PC-9 (cell line): ENCODE measurements around the gene CA12. TPM values are rescaled to one million over a fixed set of nuclear protein-coding genes. Genes with fewer than 3 reads are reported as not detected.

Experiments
- BruUV-seq: library from RNA; stranded (reverse); fragments of 400-500 nt; replicated peaks from 2 replicates; lab custom pipeline; 2021; lab: Mats Ljungman, UMichigan
- CTCF ChIA-PET: fragments of 300-600 bp; sonication (Branson Sonifier 250); formaldehyde crosslinking; loops from one replicate; lab custom pipeline; 2022; ENCODE audit warnings: antibody characterized with exemption; lab: Charles Lee
- POLR2A ChIA-PET: fragments of 300-600 bp; sonication (Branson Sonifier 250); formaldehyde crosslinking; loops from one replicate; lab custom pipeline; 2022; ENCODE audit warnings: antibody characterized with exemption; ENCODE audit not compliant: unreplicated experiment; lab: Charles Lee
- DNase-seq, 2 experiments: peaks; one replicate each; pipeline versions ENCODE4 v3.0.0 to v3.0.0-alpha.2; 2015 to 2022; ENCODE audit warnings: mixed read lengths in 1 of 2
- H2AFZ ChIP-seq: fragments of 200-600 bp; sonication (generic); 2 replicates; pipeline ENCODE4 v1.8.1; 2017; ENCODE audit warnings: antibody characterized with exemption
- H3F3A ChIP-seq: fragments of 200-600 bp; sonication (generic); 2 replicates; pipeline ENCODE4 v1.8.1; 2017; ENCODE audit warnings: antibody characterized with exemption, mild to moderate bottlenecking, low read depth; ENCODE audit not compliant: insufficient read depth
- H3K27ac ChIP-seq: fragments of 200-600 bp; sonication (generic); 2 replicates; pipeline ENCODE4 v1.6.1; 2016; ENCODE audit warnings: mixed run types
- H3K27me3 ChIP-seq: fragments of 200-600 bp; sonication (generic); 2 replicates; pipeline ENCODE4 v1.6.1; 2016; ENCODE audit warnings: low read depth, mixed run types; ENCODE audit not compliant: insufficient read depth
- H3K36me3 ChIP-seq: fragments of 200-600 bp; sonication (generic); 2 replicates; pipeline ENCODE4 v1.6.1; 2016; ENCODE audit warnings: low read depth, mixed run types
- H3K4me1 ChIP-seq: fragments of 200-600 bp; sonication (generic); replicated peaks from 2 replicates; pipeline ENCODE4 v1.6.1; 2016; ENCODE audit warnings: mixed run types; ENCODE audit not compliant: insufficient read depth
- H3K4me2 ChIP-seq: fragments of 200-600 bp; sonication (generic); 2 replicates; pipeline ENCODE4 v1.6.1; 2017; ENCODE audit warnings: mixed run types
- H3K4me3 ChIP-seq: fragments of 200-600 bp; sonication (generic); 2 replicates; pipeline ENCODE4 v1.6.1; 2016; ENCODE audit warnings: mixed run types
- H3K79me2 ChIP-seq: fragments of 200-600 bp; sonication (generic); 2 replicates; pipeline ENCODE4 v1.6.1; 2017; ENCODE audit warnings: low read depth, mixed run types
- H3K9me2 ChIP-seq: fragments of 200-600 bp; sonication (generic); 2 replicates; pipeline ENCODE4 v1.8.1; 2017; ENCODE audit warnings: mild to moderate bottlenecking; ENCODE audit not compliant: insufficient read depth
- H3K9me3 ChIP-seq: fragments of 200-600 bp; sonication (generic); 2 replicates; pipeline ENCODE4 v1.8.1; 2016; ENCODE audit warnings: low read depth; ENCODE audit not compliant: insufficient read depth
- H4K20me1 ChIP-seq: fragments of 200-600 bp; sonication (generic); 2 replicates; pipeline ENCODE4 v1.8.1; 2017; ENCODE audit not compliant: insufficient read depth
- EZH2 ChIP-seq: fragments of 200-600 bp; sonication (generic); IDR thresholded peaks from 2 replicates; pipeline ENCODE4 v1.8.0; 2017; ENCODE audit warnings: antibody characterized with exemption, low read depth
- intact Hi-C: fragments of 100-400 bp; cut with micrococcal nuclease; formaldehyde crosslinking; loops from one replicate; pipeline ENCODE4 v1.10.0; 2022; ENCODE audit not compliant: unreplicated experiment
- total RNA-seq: library from RNA; stranded (reverse); gene quantifications from 2 replicates; pipeline ENCODE4 v1.2.3, GENCODE V29; 2021
- TF ChIP-seq, protein P1 (sequence below): fragments of 200-600 bp; sonication (generic); conservative IDR thresholded peaks from 2 replicates; pipeline ENCODE4 v1.6.1; 2017; ENCODE audit warnings: mixed run types, antibody characterized with exemption, mild to moderate bottlenecking, moderate library complexity

CA12 gene
- total RNA-seq, 1 experiment from 2014 or later = 4.6 TPM

DNA sequence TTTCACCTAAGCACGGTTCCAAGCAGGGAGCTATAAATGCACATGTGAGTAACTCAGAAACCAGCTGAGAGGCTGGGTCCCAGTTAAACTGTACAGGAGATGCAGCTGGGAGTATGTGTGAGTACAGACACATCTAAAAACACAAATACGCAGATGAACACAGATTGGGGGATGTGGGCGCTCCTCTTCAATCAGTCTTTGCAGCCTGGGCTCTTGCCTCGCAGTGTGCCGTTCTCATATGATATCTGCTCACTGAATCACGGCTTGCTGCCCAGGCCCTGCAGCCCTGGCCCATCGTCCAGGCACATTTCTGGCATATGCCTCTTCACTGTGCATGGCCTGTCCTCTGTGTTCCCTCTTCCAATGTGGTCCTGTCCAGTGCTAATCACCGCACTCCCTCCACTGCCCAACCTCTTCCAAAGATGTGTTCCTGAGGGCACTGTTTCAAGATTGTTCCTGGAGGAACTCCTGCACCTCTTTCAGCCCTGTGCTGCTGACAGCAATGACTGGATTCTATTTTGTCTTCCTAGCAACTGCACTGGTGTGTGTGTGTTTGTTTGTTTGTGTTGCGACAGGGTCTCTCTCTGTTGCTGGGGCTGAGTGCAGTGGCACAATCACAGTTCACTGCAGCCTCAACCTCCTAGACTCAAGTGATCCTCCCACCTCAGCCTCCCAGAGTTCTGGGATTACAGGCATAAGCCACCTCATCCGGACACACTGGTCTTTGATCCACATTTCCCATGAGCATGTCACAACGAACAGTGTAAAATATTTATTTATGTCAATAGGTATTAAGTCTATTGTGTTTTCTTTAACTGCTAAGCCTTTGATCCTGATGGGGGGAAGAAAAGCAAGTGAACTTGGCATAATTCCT, 17.0 kb downstream of the CA12 start:
- ChIA-PET CTCF (no interaction called here), POLR2A (no interaction called here)
- Histone ChIP-seq H3K79me2 (no peaks in the 10 kb centered on the region), H3F3A (peaks cover 11% of the 10 kb centered on the region; the same call in 1 of the 2 replicates), H2AFZ (no peak overlapping the region), H3K4me3 (no peak overlapping the region), H3K9me2 (no peaks in the 10 kb centered on the region), H3K4me1 (peaks cover 14% of the 10 kb centered on the region), H3K4me2 (no peak overlapping the region), H4K20me1 (no peaks in the 10 kb centered on the region), H3K36me3 (no peaks in the 10 kb centered on the region), H3K27me3 (no peaks in the 10 kb centered on the region), H3K9me3 (no peaks in the 10 kb centered on the region), H3K27ac (no peak overlapping the region)
- intact Hi-C loops = no loop called here
- no TSS peak for BruUV-seq
- DNase-seq = no peak
- TF ChIP-seq, protein P1, sequence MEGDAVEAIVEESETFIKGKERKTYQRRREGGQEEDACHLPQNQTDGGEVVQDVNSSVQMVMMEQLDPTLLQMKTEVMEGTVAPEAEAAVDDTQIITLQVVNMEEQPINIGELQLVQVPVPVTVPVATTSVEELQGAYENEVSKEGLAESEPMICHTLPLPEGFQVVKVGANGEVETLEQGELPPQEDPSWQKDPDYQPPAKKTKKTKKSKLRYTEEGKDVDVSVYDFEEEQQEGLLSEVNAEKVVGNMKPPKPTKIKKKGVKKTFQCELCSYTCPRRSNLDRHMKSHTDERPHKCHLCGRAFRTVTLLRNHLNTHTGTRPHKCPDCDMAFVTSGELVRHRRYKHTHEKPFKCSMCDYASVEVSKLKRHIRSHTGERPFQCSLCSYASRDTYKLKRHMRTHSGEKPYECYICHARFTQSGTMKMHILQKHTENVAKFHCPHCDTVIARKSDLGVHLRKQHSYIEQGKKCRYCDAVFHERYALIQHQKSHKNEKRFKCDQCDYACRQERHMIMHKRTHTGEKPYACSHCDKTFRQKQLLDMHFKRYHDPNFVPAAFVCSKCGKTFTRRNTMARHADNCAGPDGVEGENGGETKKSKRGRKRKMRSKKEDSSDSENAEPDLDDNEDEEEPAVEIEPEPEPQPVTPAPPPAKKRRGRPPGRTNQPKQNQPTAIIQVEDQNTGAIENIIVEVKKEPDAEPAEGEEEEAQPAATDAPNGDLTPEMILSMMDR = no peak
- no peak for TF ChIP-seq EZH2

DNA sequence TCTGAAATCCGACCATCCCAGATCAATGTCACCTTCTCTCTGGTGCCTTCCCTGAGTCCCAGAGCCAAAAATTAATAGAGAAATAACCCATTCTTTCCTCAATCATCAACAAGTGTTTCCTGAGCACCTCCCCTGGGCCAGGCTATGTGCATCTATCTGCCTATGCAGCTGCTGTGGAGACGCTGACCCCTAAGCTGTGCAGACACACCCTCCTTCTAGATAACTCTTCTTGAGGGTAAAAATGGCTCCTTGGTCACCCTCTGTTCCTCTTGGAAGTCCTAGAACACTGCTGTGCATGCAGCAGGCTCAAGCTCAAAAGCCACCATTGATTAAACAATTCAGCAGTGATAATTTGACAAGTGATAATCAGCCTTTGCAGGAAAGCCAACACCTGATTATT, 18.4 kb downstream of the CA12 start:
- no peak for DNase-seq
- H3K9me2 ChIP-seq = no peaks in the 10 kb centered on the region
- H3K36me3 ChIP-seq = no peaks in the 10 kb centered on the region
- H3K4me3 ChIP-seq = no peak overlapping the region
- no peak overlapping the region for H2AFZ ChIP-seq
- H3F3A ChIP-seq = peaks cover 11% of the 10 kb centered on the region; the same call in 1 of the 2 replicates
- BruUV-seq = no TSS peak
- H3K4me2 ChIP-seq = no peak overlapping the region
- CTCF ChIA-PET = no interaction called here
- TF ChIP-seq, protein P1 = no peak
- no peak for TF ChIP-seq EZH2
- POLR2A ChIA-PET = no interaction called here
- no peaks in the 10 kb centered on the region for H4K20me1 ChIP-seq
- no peaks in the 10 kb centered on the region for H3K79me2 ChIP-seq
- H3K4me1 ChIP-seq = peaks cover 14% of the 10 kb centered on the region
- no peaks in the 10 kb centered on the region for H3K9me3 ChIP-seq
- no peak overlapping the region for H3K27ac ChIP-seq
- H3K27me3 ChIP-seq = no peaks in the 10 kb centered on the region
- intact Hi-C loops = no loop called here

DNA sequence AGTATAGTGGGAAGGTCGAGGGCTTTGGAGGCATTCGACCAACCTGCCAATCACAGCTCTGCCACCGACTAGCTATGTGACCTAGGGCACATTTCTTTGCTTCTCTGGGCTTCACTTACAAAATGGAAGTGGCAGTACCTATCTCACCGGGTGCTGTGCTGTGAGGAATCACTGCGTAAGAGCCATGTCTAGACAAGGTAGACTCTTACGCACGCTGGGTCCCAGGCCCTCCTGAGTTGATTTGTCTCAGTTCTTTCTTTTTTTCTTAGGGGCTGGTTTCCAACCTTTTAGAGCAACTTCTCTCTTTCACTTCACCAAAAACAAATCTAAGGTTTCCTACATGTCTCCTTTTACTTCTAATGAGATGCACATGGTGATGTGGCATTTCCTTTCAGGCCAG, 18.8 kb downstream of the CA12 start:
- ChIA-PET CTCF (no interaction called here), POLR2A (no interaction called here)
- Histone ChIP-seq H3K9me3 (no peaks in the 10 kb centered on the region), H3K27me3 (no peaks in the 10 kb centered on the region), H3K27ac (no peak overlapping the region), H3K9me2 (no peaks in the 10 kb centered on the region), H3K4me3 (no peak overlapping the region), H3K79me2 (no peaks in the 10 kb centered on the region), H4K20me1 (no peaks in the 10 kb centered on the region), H3K36me3 (no peaks in the 10 kb centered on the region), H3F3A (peaks cover 10% of the 10 kb centered on the region; the same call in 1 of the 2 replicates), H3K4me1 (peaks cover 10% of the 10 kb centered on the region), H2AFZ (no peak overlapping the region), H3K4me2 (no peak overlapping the region)
- BruUV-seq = no TSS peak
- no peak for TF ChIP-seq EZH2
- TF ChIP-seq, protein P1 = no peak
- intact Hi-C loops = no loop called here
- no peak for DNase-seq
